Measurements from ENCODE around the gene CHST3. TPM values are rescaled to one million over a fixed set of nuclear protein-coding genes. Genes with fewer than 3 reads are reported as not detected.

Gene CHST3
- total RNA-seq, 4 donors from 2014 or later: 17.9 to 29.3 (median 23.2) TPM

GRCh38 chr10:71968553-71969474 lies 4.6 kb downstream of the CHST3 start:
- no peak for DNase-seq (ENCODE audit: low spot score in 2 of 2)
- Histone ChIP-seq H3K9me3 (no peaks in the 10 kb centered on the region), H3K27me3 (no peaks in the 10 kb centered on the region), H3K4me3 (no peak overlapping the region), H3K27ac (peak overlapping the region; percentile 78), H3K4me1 (peaks cover 86% of the 10 kb centered on the region), H3K36me3 (no peaks in the 10 kb centered on the region)
- 71% methylated on average over 11 of the region's 11 CpGs for WGBS
- no peak for TF ChIP-seq EP300 (IDR thresholded peaks at IDR 0.05)

- H3K9me3 ChIP-seq: no peaks in the 10 kb centered on the region
- TF ChIP-seq POLR2AphosphoS5 (IDR thresholded peaks at IDR 0.05) (no peak), EP300 (IDR thresholded peaks at IDR 0.05) (no peak), CTCF (IDR thresholded peaks at IDR 0.05) (no peak), POLR2A (IDR thresholded peaks at IDR 0.05) (no peak)
- WGBS: 57% methylated on average over 10 of the region's 10 CpGs
- peak overlapping the region; percentile 18 for H3K4me3 ChIP-seq
- peaks cover 92% of the 10 kb centered on the region for H3K4me1 ChIP-seq
- H3K36me3 ChIP-seq: no peaks in the 10 kb centered on the region
- H3K27me3 ChIP-seq: no peaks in the 10 kb centered on the region
- DNase-seq (ENCODE audit: low spot score in 2 of 2): no peak
- peak overlapping the region; percentile 78 for H3K27ac ChIP-seq
Observed at GRCh38 chr10:71969929-71970328, 5.7 kb downstream of the CHST3 start.

GRCh38 chr10:71970331-71970730 lies 6.1 kb downstream of the CHST3 start:
- TF ChIP-seq POLR2A (IDR thresholded peaks at IDR 0.05) (no peak), CTCF (IDR thresholded peaks at IDR 0.05) (peak in 1 of 2 donors; percentile 21)
- peaks cover 93% of the 10 kb centered on the region for H3K4me1 ChIP-seq
- peak overlapping the region; percentile 78 for H3K27ac ChIP-seq
- no peak for DNase-seq (ENCODE audit: low spot score in 2 of 2)
- WGBS: 41% methylated on average over 10 of the region's 10 CpGs
- H3K27me3 ChIP-seq: no peaks in the 10 kb centered on the region
- H3K9me3 ChIP-seq: no peaks in the 10 kb centered on the region
- no peaks in the 10 kb centered on the region for H3K36me3 ChIP-seq
- peak overlapping the region; percentile 18 for H3K4me3 ChIP-seq

GRCh38 chr10:71970869-71971268 lies 6.7 kb downstream of the CHST3 start:
- DNase-seq (ENCODE audit: low spot score in 2 of 2): no peak
- peaks cover 94% of the 10 kb centered on the region for H3K4me1 ChIP-seq
- TF ChIP-seq CTCF (IDR thresholded peaks at IDR 0.05) (no peak), POLR2AphosphoS5 (IDR thresholded peaks at IDR 0.05) (no peak), EP300 (IDR thresholded peaks at IDR 0.05) (no peak), POLR2A (IDR thresholded peaks at IDR 0.05) (no peak)

GRCh38 chr10:71971311-71971731 lies 7.1 kb downstream of the CHST3 start:
- H3K9me3 ChIP-seq: no peaks in the 10 kb centered on the region
- 37% methylated on average over 13 of the region's 13 CpGs for WGBS
- peak overlapping the region; percentile 78 for H3K27ac ChIP-seq
- DNase-seq (ENCODE audit: low spot score in 2 of 2): no peak
- no peak for TF ChIP-seq POLR2A (IDR thresholded peaks at IDR 0.05)
- TF ChIP-seq CTCF (IDR thresholded peaks at IDR 0.05): no peak
- TF ChIP-seq EP300 (IDR thresholded peaks at IDR 0.05): no peak
- TF ChIP-seq POLR2AphosphoS5 (IDR thresholded peaks at IDR 0.05): no peak
- H3K4me1 ChIP-seq: peaks cover 94% of the 10 kb centered on the region
- H3K4me3 ChIP-seq: peak overlapping the region; percentile 18
- no peaks in the 10 kb centered on the region for H3K36me3 ChIP-seq
- no peaks in the 10 kb centered on the region for H3K27me3 ChIP-seq

More at GRCh38 chr10:71970869-71971268, 6.7 kb downstream of the CHST3 start:
- peak overlapping the region; percentile 78 for H3K27ac ChIP-seq
- peak overlapping the region; percentile 18 for H3K4me3 ChIP-seq
- 46% methylated on average over 2 of the region's 4 CpGs for WGBS
- no peaks in the 10 kb centered on the region for H3K27me3 ChIP-seq
- H3K36me3 ChIP-seq: no peaks in the 10 kb centered on the region
- no peaks in the 10 kb centered on the region for H3K9me3 ChIP-seq

Data from suprapubic skin (tissue), 4 donors.